HG03442 (cell line): ENCODE data around the gene EXOC4.

Experiments used
- ATAC-seq: cut with Tn5 transposase; IDR thresholded peaks from one replicate; pipeline ENCODE4 v1.9.1; 2021; ENCODE audit warnings: mild to moderate bottlenecking, moderate library complexity; ENCODE audit not compliant: unreplicated experiment

EXOC4 gene

GRCh38 chr7:133481676-133482075, 228.8 kb downstream of the EXOC4 start:
- no peak for ATAC-seq

GRCh38 chr7:133482599-133482998, 229.7 kb downstream of the EXOC4 start:
- no peak for ATAC-seq

- ATAC-seq: no peak
Observed at GRCh38 chr7:133484086-133484485, 231.2 kb downstream of the EXOC4 start.

- ATAC-seq: no peak
Observed at GRCh38 chr7:133489906-133490305, 237.0 kb downstream of the EXOC4 start.

GRCh38 chr7:133491201-133491691, 238.4 kb downstream of the EXOC4 start:
- ATAC-seq: no peak

- no peak for ATAC-seq
Observed at GRCh38 chr7:133491846-133492652, 239.2 kb downstream of the EXOC4 start.

GRCh38 chr7:133497061-133497460, 244.2 kb downstream of the EXOC4 start:
- no peak for ATAC-seq

- ATAC-seq: no peak
Observed at GRCh38 chr7:133501771-133502170, 248.9 kb downstream of the EXOC4 start.

GRCh38 chr7:133502498-133502897, 249.6 kb downstream of the EXOC4 start:
- no peak for ATAC-seq

GRCh38 chr7:133502972-133503371, 250.1 kb downstream of the EXOC4 start:
- no peak for ATAC-seq

- no peak for ATAC-seq
Observed at GRCh38 chr7:133504825-133505224, 251.9 kb downstream of the EXOC4 start.

GRCh38 chr7:133509822-133510221, 256.9 kb downstream of the EXOC4 start:
- ATAC-seq: no peak

GRCh38 chr7:133510326-133511055, 257.6 kb downstream of the EXOC4 start:
- ATAC-seq: no peak

GRCh38 chr7:133511252-133511651, 258.4 kb downstream of the EXOC4 start:
- no peak for ATAC-seq

GRCh38 chr7:133511708-133512107, 258.8 kb downstream of the EXOC4 start:
- ATAC-seq: no peak

- ATAC-seq: no peak
Observed at GRCh38 chr7:133512560-133512959, 259.7 kb downstream of the EXOC4 start.

GRCh38 chr7:133513608-133514007, 260.7 kb downstream of the EXOC4 start:
- ATAC-seq: no peak

- ATAC-seq: no peak
Observed at GRCh38 chr7:133514551-133514950, 261.7 kb downstream of the EXOC4 start.

- no peak for ATAC-seq
Observed at GRCh38 chr7:133517766-133518165, 264.9 kb downstream of the EXOC4 start.

- no peak for ATAC-seq
Observed at GRCh38 chr7:133518718-133519117, 265.8 kb downstream of the EXOC4 start.

GRCh38 chr7:133520248-133520647, 267.4 kb downstream of the EXOC4 start:
- ATAC-seq: no peak

GRCh38 chr7:133522501-133522900, 269.6 kb downstream of the EXOC4 start:
- no peak for ATAC-seq
